Measurements from ENCODE around the gene BAHCC1.

BAHCC1 gene

GRCh38 chr17:81500047-81500446 is 104.8 kb downstream of the BAHCC1 start:
- no peak for DNase-seq

GRCh38 chr17:81502471-81503017 is 107.3 kb downstream of the BAHCC1 start:
- DNase-seq: no peak

- DNase-seq: no peak
Measured at GRCh38 chr17:81503619-81504018, 108.4 kb downstream of the BAHCC1 start.

GRCh38 chr17:81508639-81509206 is 113.5 kb downstream of the BAHCC1 start:
- no peak for DNase-seq

- DNase-seq: no peak
Measured at GRCh38 chr17:81509207-81509971, 114.1 kb downstream of the BAHCC1 start.

GRCh38 chr17:81509972-81510784 is 114.9 kb downstream of the BAHCC1 start:
- DNase-seq: no peak

- DNase-seq: no peak
Measured at GRCh38 chr17:81510785-81511553, 115.7 kb downstream of the BAHCC1 start.

GRCh38 chr17:81511554-81511803 is 116.2 kb downstream of the BAHCC1 start:
- DNase-seq: no peak

- no peak for DNase-seq
Measured at GRCh38 chr17:81511804-81512561, 116.7 kb downstream of the BAHCC1 start.

GRCh38 chr17:81512562-81513371 is 117.5 kb downstream of the BAHCC1 start, which contains the start of gene ACTG1:
Gene ACTG1 (minus strand): TSS chr17:81512799. CDS start chr17:81512354, 445 bp downstream.
- DNase-seq: peak; percentile 77

- DNase-seq: peak; percentile 54
Measured at GRCh38 chr17:81513372-81513752, 118.1 kb downstream of the BAHCC1 start.

- DNase-seq: peak; percentile 43
Measured at GRCh38 chr17:81513753-81514488, 118.7 kb downstream of the BAHCC1 start.

GRCh38 chr17:81514489-81514738 is 119.2 kb downstream of the BAHCC1 start:
- DNase-seq: no peak

- peak; percentile 35 for DNase-seq
Measured at GRCh38 chr17:81514739-81515529, 119.7 kb downstream of the BAHCC1 start.

GRCh38 chr17:81515530-81516041 is 120.3 kb downstream of the BAHCC1 start:
- DNase-seq: no peak

Measured in NCI-H1694 (cell line).